NB4 (cell line): Measurements from ENCODE around the gene UCHL5.
A peak's percentile ranks its signal among the peaks of the same experiment; 100 is the strongest.

Experiments used
- DNase-seq: peaks from one replicate; pipeline ENCODE4 v3.0.0; 2010; ENCODE audit warnings: low read depth
- H3K4me3 ChIP-seq: one replicate; pipeline ENCODE4 v1.5.1; 2011; ENCODE audit warnings: mild to moderate bottlenecking, low read depth, low read length, moderate library complexity
- MYC ChIP-seq: IDR thresholded peaks from 2 replicates; pipeline ENCODE4 v1.6.1; 2011; ENCODE audit warnings: low read depth, low read length
- POLR2A ChIP-seq: IDR thresholded peaks from 2 replicates; pipeline ENCODE4 v1.6.1; 2011; ENCODE audit warnings: mild to moderate bottlenecking; ENCODE audit not compliant: insufficient read length; ENCODE audit errors: extremely low read depth
- TF ChIP-seq, protein P1 (sequence below): IDR thresholded peaks from 2 replicates; pipeline ENCODE4 v1.6.1; 2011; ENCODE audit warnings: low read depth, low read length
- TF ChIP-seq, protein P2 (sequence below): IDR thresholded peaks from one replicate; pipeline ENCODE4 v1.5.1; 2012; ENCODE audit warnings: low read depth, low read length

UCHL5 gene

DNA sequence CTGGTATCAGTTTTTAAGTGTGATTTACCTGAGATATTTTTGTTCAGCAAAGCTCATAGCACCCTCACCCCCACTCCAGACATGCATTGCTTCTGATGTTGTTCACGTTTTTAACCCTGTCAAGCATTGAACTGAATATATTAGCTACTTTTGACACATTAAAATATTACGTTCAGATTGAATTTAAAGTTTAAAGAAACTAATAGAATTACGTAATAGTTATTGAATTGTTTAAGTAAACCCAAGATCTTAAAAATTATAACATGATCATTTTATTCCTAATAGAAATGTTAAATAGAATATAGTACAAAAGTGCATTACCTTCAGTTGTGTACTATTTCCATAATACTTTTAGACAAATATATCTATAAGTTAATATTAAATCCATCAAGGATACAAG is 27.2 kb upstream of the UCHL5 start:
- TF ChIP-seq, protein P1, sequence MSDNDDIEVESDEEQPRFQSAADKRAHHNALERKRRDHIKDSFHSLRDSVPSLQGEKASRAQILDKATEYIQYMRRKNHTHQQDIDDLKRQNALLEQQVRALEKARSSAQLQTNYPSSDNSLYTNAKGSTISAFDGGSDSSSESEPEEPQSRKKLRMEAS = no peak
- DNase-seq = no peak
- H3K4me3 ChIP-seq = no peak overlapping the region

DNA sequence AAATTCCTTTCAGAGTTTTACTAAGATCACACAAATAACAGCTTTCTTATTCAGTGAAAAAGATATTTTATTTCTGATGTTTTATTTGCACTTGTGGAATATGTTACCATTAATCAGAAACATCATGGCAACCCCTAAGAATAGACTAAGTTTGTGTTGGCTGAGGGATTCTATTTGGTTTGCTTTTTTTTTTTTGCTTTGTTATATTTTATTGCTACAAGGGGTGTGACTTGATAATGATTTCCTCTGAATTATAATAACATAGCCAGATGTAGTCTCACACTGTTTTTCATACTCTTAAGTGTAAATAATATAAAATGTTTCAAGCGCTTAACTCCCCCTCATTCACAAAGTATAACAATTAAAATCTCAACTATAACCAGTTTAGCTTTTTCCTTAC is 26.1 kb upstream of the UCHL5 start:
- TF ChIP-seq MYC (no peak), POLR2A (no peak)
- TF ChIP-seq, protein P2, sequence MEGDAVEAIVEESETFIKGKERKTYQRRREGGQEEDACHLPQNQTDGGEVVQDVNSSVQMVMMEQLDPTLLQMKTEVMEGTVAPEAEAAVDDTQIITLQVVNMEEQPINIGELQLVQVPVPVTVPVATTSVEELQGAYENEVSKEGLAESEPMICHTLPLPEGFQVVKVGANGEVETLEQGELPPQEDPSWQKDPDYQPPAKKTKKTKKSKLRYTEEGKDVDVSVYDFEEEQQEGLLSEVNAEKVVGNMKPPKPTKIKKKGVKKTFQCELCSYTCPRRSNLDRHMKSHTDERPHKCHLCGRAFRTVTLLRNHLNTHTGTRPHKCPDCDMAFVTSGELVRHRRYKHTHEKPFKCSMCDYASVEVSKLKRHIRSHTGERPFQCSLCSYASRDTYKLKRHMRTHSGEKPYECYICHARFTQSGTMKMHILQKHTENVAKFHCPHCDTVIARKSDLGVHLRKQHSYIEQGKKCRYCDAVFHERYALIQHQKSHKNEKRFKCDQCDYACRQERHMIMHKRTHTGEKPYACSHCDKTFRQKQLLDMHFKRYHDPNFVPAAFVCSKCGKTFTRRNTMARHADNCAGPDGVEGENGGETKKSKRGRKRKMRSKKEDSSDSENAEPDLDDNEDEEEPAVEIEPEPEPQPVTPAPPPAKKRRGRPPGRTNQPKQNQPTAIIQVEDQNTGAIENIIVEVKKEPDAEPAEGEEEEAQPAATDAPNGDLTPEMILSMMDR = no peak
- TF ChIP-seq, protein P1 = no peak
- H3K4me3 ChIP-seq = no peak overlapping the region
- no peak for DNase-seq

DNA sequence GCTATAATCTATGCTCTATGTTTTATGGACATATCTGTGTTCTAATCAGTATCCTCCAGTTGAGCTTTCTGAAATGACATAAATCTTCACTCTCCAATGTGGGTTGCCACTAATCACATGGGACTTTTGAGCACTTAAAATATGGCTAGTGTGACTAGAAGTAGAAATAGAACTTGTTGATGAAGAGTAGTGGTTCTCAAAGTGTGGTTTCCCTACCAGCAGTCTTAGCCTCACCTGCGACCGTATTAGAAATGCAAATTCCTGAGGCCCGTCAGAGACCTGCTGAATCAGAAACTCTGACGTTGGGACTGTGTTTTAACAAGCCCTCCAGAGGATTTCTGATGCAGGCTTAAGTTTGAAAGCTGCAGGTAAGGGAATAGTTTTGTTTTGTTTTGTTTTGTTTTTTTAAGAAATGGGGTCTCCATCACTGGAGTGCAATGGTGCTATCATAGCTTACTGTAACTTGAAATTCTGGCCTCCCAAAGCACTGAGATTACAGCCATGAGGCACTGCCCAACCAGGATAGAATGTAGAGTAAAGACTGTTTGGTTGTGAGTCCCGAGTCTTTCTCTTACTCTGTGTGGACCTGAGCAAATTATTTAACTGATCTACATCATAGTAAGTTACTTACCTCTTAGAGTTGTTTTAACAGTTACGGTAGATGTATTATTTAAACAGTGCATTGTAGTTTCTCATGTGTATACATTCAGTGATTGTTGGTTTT is 24.4 kb upstream of the UCHL5 start:
- no peak for DNase-seq
- H3K4me3 ChIP-seq = no peak overlapping the region
- no peak for TF ChIP-seq POLR2A
- TF ChIP-seq, protein P1 = no peak
- no peak for TF ChIP-seq MYC
- TF ChIP-seq, protein P2 = no peak

DNA sequence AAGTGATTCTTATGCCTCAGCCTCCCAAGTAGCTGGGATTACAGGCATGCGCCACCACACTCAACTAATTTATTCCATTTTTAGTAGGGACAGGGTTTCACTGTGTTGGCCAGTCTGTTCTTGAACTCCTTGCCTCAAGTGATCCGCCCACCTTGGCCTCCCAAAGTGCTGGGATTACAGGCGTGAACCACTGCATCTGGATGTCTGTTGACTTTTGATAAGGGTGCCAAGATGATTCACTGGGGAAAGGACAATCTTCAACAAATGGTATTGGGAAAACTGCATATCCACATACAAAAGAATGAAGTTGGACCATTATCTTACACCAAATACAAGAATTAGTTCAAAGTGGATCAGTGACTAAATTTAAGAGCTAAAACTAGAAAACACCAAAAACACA is 20.0 kb upstream of the UCHL5 start:
- DNase-seq = no peak
- TF ChIP-seq, protein P2 = no peak
- TF ChIP-seq, protein P1 = no peak
- TF ChIP-seq MYC (no peak), POLR2A (no peak)
- H3K4me3 ChIP-seq = no peak overlapping the region

DNA sequence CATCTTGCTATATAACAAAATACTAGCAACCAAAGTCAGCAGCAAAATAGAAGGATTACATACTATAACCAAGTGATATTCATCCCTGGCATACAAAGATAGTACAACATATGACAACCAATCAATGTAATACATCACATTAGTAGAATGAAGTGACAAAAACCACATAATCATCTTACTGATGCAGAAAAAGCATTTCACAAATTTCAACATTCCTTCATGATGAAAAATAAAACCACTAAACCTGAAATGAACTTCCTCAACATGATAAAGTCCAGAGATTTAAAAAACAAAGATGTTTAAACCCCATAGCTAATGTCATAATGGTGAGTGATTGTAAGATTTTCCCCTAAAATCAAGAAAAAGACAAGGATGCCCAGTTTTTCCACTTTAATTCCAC is 18.8 kb upstream of the UCHL5 start:
- H3K4me3 ChIP-seq = no peak overlapping the region
- TF ChIP-seq, protein P1 = no peak
- TF ChIP-seq MYC (no peak), POLR2A (no peak)
- TF ChIP-seq, protein P2 = no peak
- DNase-seq = no peak

DNA sequence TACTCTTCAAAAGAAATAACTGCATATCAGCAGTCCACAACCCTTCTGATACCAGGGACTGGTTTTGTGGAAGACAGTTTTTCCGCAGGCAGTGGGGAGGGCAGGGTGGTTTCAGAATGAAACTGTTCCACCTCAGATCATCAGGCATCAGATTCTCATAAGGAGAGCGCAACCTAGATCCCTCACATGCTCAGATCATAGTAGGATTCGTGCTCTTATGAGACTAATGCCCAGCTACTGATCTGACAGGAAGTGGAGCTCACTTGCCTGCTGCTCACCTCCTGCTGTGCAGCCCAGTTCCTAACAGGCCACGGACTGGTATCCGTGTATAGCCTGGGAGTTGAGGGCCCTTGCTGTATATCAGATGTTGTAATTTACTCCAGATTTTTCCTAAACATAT is 11.8 kb upstream of the UCHL5 start:
- H3K4me3 ChIP-seq = peak overlapping the region; percentile 42
- peak; percentile 79 for DNase-seq
- no peak for TF ChIP-seq MYC
- TF ChIP-seq POLR2A = peak; percentile 12

DNA sequence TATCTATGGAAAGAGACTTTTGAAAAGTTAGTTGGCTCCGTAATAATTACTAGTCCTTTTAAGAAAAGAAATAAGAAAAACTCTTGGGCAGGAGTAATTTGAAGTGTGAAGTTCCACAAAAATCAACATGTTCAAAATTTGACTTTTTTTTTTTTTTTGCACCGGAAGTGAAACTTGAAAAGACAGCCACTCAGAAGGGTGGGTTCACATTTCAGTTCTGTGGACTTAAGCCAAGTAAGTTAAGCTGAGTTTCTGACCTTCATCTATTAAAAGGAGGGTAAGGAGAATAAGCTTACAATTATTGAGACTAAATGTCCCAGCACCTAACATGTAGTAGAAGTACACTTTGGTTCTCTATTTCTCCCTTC is 11.2 kb upstream of the UCHL5 start:
- peak overlapping the region; percentile 42 for H3K4me3 ChIP-seq
- TF ChIP-seq, protein P2 = no peak
- TF ChIP-seq MYC = no peak
- TF ChIP-seq POLR2A = no peak
- TF ChIP-seq, protein P1 = no peak
- peak; percentile 45 for DNase-seq
